A172 (cell line): ENCODE results near the gene MDC1. TPM values are rescaled to one million over a fixed set of nuclear protein-coding genes. Genes with fewer than 3 reads are reported as not detected.

Source experiments
- DNase-seq: peaks from one replicate; pipeline ENCODE4 v3.0.0-alpha.2; 2015; ENCODE audit warnings: low spot score
- total RNA-seq: library from RNA; depleted of rRNA; stranded (reverse); fragments of >200 nt; shearing (Covaris generic); gene quantifications from 2 replicates; pipeline ENCODE4 v1.2.3, GENCODE V29; 2014

MDC1 gene
- total RNA-seq, 1 experiment from 2014 or later: 7.6 TPM

GRCh38 chr6:30707281-30707850 is 9.7 kb downstream of the MDC1 start:
- DNase-seq: no peak

DNA sequence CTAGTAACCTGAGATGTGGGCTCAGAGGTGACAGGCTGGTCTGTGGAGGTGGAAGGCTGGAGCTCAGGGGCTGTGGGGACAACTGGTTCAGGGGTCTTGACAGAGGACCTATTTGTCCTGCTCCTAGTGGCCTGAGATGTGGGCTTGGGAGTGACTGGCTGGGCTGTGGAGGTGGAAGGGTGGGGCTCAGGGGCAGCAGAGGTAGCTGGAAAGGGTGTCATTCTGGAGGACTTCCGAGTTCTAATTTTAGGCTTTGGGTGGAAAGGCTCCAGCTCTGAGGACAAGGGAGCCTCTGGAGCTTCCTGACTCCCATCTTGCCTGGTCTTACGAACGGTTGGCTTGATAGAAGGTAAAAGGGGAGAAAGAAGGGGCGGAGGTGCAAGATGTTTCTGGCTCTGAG is 11.5 kb downstream of the MDC1 start:
- DNase-seq: no peak

GRCh38 chr6:30703821-30704220 is 13.3 kb downstream of the MDC1 start:
- no peak for DNase-seq

DNA sequence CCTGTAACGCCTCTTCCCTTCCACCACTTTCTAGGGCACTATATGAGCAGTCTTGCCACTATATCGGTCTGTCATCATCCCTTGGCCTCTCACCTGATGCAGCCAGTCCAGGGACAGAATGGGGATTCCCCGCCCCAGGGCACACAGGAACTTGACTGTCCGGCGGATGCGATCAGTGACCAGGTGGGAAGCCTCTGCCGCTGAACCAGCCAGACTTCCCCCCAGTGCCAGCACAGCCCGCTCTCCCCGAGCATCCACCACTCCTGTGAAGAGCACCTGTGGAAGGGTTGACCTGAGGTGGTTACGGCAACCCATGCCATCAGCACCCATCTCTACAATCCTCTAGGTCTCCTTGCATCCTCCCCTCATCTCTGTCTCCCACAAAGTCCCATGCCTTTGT is 14.1 kb downstream of the MDC1 start:
- no peak for DNase-seq

GRCh38 chr6:30700340-30700739 is 16.7 kb downstream of the MDC1 start:
- DNase-seq: no peak

GRCh38 chr6:30696432-30696831 is 20.6 kb downstream of the MDC1 start:
- no peak for DNase-seq

DNA sequence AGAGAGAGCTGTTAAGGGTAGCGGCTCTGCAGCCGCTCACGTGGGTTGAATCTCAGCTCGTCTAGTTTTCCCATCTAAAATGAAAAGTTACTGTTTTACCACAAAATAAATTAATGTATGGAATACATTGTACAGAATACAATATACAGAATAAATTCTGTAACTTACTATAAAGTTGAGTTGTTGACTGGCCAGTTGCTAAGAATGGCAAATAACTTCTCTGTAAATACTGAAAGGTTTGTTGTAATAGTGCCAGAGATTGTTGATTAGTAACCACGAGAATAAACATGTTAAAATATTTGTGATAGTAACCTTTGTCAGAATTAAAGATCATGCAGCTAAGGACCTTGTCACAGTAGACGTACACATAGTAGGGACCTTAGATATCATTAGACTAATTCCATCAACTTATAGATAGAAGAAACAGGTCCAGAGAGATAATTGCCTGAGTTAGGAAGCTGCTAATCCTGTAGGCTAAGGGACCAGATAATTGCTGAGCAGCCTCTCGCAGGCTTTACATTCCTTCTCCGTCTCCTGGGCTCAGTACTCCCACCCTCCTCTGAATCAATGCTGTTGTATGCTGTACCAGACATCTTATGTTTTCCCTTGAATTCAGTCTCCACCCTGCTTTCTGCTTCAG is 25.8 kb downstream of the MDC1 start:
- peak; percentile 11 for DNase-seq

- peak; percentile 89 for DNase-seq
Observed at GRCh38 chr6:30690403-30691207, 26.5 kb downstream of the MDC1 start, which contains the start of gene NRM. NRM (minus strand) TSS chr6:30690984; CDS start chr6:30690974, 10 bp downstream.

GRCh38 chr6:30689985-30690384 is 27.1 kb downstream of the MDC1 start:
- no peak for DNase-seq

DNA sequence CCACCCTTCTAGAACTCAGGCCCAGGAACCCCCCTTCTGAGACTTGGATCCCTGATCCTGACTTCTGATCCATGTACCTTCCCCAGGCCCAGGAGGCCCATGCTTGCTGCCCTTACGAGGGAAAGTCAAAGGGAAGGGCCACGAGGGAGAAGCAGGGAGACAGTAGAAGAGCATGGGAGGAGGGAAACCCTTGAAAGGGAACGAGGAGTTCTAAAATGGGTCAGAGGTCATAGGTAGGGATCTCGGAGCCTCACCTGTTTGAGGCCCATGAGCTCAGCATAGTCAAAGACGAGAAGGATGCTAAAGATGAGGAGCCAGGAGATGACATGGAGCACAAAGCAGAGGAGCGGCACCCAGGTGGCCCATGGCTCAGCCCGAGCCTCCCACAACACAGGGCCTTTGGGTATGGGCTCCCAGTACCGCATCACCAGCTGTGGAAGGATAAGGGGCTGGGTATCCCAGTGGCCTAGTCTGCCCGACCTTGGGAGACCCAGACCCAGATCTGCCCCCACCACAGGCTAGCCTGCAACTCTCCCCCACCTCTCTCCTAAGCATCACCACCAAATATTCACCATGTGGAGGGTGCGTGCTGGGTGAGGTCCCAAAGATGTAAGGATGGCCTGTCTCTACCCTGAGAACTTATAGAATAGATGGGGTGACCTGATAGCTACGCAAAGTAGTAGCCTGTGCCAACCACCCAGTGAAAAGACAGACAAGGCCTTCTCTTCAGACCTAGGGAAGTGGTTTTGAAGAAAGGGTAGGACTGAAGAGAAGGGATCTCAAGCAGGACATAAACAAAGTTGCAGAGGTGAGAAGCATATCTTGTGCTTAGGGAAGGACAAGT is 27.8 kb downstream of the MDC1 start:
- DNase-seq: no peak

DNA sequence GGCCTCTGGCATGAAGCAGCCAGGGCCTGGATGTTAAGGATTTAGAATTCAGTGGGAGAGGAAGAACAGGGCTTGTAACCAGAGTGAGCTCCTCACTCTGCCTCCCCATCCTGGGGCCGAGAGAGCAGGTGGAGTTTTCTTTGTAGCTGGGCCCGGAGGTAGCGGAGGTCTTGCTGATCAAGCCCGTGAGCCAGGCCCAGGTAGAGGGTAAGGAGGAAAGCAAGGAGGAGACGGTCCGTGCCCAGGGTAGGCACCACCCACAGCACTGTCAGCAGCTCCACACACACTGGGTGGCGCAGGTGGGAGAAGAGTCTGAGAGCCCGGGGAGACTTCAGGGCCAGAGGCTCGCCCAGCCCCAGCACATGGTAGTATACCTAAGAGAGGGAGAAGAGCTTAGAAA is 28.5 kb downstream of the MDC1 start:
- no peak for DNase-seq

DNA sequence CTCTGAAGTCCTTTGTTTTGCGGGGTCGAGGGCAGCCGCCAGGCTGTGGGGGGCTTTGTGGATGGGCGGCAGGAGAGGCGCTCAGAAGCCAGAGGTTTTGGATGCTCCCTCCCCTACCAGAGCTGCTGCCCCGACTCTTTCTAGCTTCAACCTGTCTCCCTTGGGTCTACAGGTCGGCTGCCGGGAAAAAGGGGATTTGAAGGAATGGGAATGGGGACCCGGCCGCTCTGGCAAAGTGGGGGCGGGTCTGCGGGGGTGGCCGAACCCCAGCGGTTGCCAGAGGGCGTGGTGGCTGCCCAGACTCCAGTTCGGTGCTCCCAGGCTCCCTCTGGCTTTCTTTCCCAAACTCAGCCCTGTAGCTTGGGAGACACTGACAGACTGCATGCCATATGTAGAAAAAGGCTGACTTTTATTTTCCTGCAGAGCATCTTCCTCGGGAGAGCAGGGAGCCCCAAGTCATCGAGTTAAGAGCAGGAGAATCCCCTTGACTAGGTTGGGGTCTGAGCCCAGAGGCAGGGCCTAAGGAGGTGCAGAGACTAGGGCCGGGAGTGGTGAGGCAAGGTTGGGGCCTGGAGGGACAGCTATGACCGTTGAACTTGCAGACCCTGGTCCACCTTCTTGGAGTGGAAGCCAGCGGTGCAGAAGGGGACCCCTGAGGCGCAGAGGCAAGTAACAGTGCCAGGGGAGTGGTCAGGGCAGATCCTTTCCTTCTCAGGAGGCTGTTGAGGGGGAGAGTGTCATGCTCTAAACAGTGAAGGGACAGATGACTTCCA is 29.2 kb downstream of the MDC1 start:
- DNase-seq: peak; percentile 46

DNA sequence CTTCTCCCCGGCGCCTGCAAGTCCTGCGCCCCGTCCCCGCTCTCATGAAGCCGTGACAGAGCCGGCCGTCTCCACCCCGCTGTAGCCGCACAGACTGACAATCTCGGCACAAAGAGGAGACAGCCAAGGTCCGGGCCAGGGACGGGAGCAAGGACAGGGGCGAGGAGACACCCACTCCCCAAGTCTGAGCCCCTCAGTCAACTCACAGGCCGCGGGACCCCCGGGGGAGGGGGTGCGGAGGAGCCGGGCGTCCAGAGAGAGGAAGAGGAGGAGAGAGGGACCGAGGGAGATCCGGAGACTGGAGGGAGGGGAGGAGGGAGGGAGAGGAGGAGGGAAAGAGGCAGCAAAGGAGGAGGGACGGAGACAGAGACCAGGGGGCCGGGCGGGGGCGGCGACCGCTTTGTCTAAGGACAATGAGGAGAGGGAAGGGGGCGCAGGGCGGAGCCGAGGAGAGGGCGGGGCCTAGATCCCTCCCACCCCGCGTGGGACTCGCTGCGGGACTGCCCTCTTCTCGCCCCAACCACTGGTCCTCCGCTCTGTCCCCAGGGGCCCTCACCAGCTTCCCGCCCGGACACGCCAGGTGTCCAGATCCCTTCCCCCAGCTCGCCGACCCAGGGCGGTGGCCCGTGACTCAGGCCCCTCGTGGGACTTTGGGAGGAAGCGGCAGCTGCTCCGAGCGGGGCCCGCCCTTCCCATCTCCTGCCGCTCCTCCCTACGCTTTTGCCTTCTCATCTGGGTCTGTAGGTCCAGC is 30.0 kb downstream of the MDC1 start:
- DNase-seq: peak; percentile 98

GRCh38 chr6:30686009-30686907 is 30.8 kb downstream of the MDC1 start, which contains the start of gene PPP1R18:
PPP1R18 (minus strand) TSS chr6:30686645; CDS start chr6:30686018, 627 bp downstream.
- peak; percentile 52 for DNase-seq

- no peak for DNase-seq
Observed at GRCh38 chr6:30685157-30686008, 31.7 kb downstream of the MDC1 start.

- DNase-seq: no peak
Observed at GRCh38 chr6:30684386-30685156, 32.5 kb downstream of the MDC1 start.

DNA sequence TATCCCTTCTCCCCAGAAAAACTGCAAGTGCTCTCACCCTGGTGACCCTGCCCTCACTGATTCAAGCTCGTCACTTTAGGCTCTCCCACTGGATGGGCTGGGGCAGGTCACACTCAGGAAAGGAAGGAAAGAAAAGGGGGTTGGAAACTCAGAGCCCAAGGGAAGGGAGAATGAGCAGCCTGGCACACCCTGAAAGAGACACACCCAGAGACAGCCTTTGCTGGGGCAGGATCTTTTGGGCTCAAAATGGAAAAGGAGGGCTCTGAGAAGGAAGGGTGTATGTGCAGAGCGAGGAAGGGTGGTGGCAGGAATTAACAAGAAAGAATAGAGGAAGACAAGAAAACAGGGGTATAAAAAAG is 33.1 kb downstream of the MDC1 start:
- no peak for DNase-seq
